Spinal cord (tissue), 10 donors: ENCODE results near the gene TEF. TPM values are rescaled to one million over a fixed set of nuclear protein-coding genes. Genes with fewer than 3 reads are reported as not detected.
"Not testable (repeated sequence)": the region's sequence is repeated elsewhere in the genome, so short reads cannot be mapped to it uniquely, and the experiment has no call there.

Experiments used
- DNase-seq, 6 donors: peaks; one replicate each; pipeline versions ENCODE4 v3.0.0 to v3.0.0-alpha.2; 2013 to 2015; ENCODE audit warnings: low spot score in 6 of 6, low read depth in 4 of 6
- H3K27ac ChIP-seq: one replicate; pipeline ENCODE4 v1.5.1; 2013; ENCODE audit warnings: low read depth, low read length, control low read depth
- H3K27me3 ChIP-seq: one replicate; pipeline ENCODE4 v1.6.1; 2013; ENCODE audit warnings: low read length; ENCODE audit not compliant: control insufficient read depth, insufficient read depth
- H3K36me3 ChIP-seq: one replicate; pipeline ENCODE4 v1.6.1; 2013; ENCODE audit warnings: low read length; ENCODE audit not compliant: control insufficient read depth, insufficient read depth
- H3K4me1 ChIP-seq: one replicate; pipeline ENCODE4 v1.6.1; 2013; ENCODE audit warnings: low read length; ENCODE audit not compliant: control insufficient read depth, insufficient read depth
- H3K4me3 ChIP-seq: one replicate; pipeline ENCODE4 v1.5.1; 2013; ENCODE audit warnings: low read depth, low read length, control low read depth
- H3K9me3 ChIP-seq: one replicate; pipeline ENCODE4 v1.6.1; 2013; ENCODE audit warnings: low read length; ENCODE audit not compliant: control insufficient read depth, insufficient read depth
- WGBS: methylation state at CpG from one replicate; pipeline ENCODE4 v1.1.5; 2013; ENCODE audit warnings: missing lambda C conversion rate; ENCODE audit not compliant: insufficient coverage; 5-methylcytosine and 5-hydroxymethylcytosine counted together
- polyA plus RNA-seq, 2 donors: library from polyadenylated mRNA; unstranded; fragments of 120-200 nt; gene quantifications; one replicate each; pipeline ENCODE4 v1.2.1, GENCODE V29; 2013; ENCODE audit not compliant: insufficient read length in 2 of 2
- total RNA-seq, 2 donors: library from RNA; depleted of rRNA in 1 of 2; stranded (reverse); fragments of 120-200 nt in 1 of 2; fragments of >200 nt in 1 of 2; gene quantifications; one replicate each; pipeline versions ENCODE4 v1.2.3 to v1.2.4, GENCODE V29; 2013 to 2014
- donor health status: healthy.

Gene TEF
- total and polyA plus RNA-seq, 4 donors: 11.9 to 18.0 (median 12.9) TPM

GRCh38 chr22:41398921-41399320 is 17.2 kb downstream of the TEF start:
- Histone ChIP-seq H3K4me3 (no peak overlapping the region), H3K9me3 (no peaks in the 10 kb centered on the region), H3K27me3 (no peaks in the 10 kb centered on the region), H3K27ac (no peak overlapping the region), H3K36me3 (peaks cover 60% of the 10 kb centered on the region), H3K4me1 (peaks cover 39% of the 10 kb centered on the region)
- 88% methylated on average over 1 of the region's 8 CpGs for WGBS
- no peak for DNase-seq

GRCh38 chr22:41401781-41402648 is 20.3 kb downstream of the TEF start:
- WGBS: 38% methylated on average over 11 of the region's 16 CpGs
- Histone ChIP-seq H3K27ac (peak overlapping the region; percentile 70), H3K36me3 (peaks cover 30% of the 10 kb centered on the region), H3K9me3 (no peaks in the 10 kb centered on the region), H3K4me1 (peaks cover 33% of the 10 kb centered on the region), H3K27me3 (no peaks in the 10 kb centered on the region), H3K4me3 (no peak overlapping the region)
- DNase-seq: peak in 2 of 6 donors; percentile 87 to 94

- not testable (repeated sequence) for H3K4me3 ChIP-seq, H3K27me3 ChIP-seq, DNase-seq, H3K9me3 ChIP-seq, H3K27ac ChIP-seq
- Histone ChIP-seq H3K4me1 (peaks cover 33% of the 10 kb centered on the region), H3K36me3 (peaks cover 21% of the 10 kb centered on the region)
- WGBS: 86% methylated on average over 11 of the region's 14 CpGs
Observed at GRCh38 chr22:41402851-41403250, 21.1 kb downstream of the TEF start.

DNA sequence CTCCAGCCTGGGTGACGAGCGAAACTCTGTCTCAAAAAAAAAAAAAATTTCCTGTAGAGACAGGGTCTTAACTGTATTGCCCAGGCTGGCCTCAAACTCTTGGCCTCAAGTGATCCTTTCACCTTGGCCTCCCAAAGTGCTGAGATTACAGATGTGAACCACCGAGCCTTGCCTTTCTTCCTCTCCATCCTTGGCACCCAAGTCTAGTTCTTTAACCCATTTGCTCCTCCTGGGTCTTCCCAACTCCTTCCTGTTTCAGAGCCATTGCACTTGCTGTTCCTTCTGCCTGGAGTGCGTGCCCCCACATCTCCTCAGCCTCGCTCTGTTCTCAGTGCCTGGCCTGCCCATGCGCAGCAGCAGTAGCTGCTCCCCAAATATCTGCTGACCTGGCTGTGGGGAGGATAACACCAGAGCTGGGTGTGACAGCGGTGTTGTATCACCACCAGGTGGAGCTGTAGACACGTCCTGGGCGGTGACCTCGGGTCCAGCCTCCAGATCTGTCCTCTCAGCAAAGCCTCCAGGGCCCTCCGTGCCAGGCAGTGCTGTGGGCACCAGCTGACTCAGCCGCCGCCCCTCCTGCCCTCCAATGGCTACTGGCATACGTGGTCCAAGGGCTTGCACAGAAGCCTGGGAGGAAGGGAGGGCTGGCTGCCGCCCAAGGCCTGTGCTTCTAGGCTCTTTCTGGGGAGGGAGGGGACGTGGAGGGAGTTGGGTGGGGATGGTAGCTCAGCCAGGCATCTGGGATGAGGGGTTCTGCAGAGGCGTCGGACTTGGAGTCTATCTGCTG is 22.0 kb downstream of the TEF start:
- 19% methylated on average over 14 of the region's 18 CpGs for WGBS
- Histone ChIP-seq H3K27me3 (no peaks in the 10 kb centered on the region), H3K9me3 (no peaks in the 10 kb centered on the region), H3K27ac (peak overlapping the region; percentile 71), H3K4me1 (peaks cover 31% of the 10 kb centered on the region), H3K36me3 (peaks cover 13% of the 10 kb centered on the region), H3K4me3 (no peak overlapping the region)
- DNase-seq: peak in 5 of 6 donors; percentile 66 to 94 (median 75)

- H3K4me1 ChIP-seq: peaks cover 36% of the 10 kb centered on the region
- H3K36me3 ChIP-seq: peaks cover 3% of the 10 kb centered on the region
- H3K9me3 ChIP-seq: no peaks in the 10 kb centered on the region
- H3K27ac ChIP-seq: no peak overlapping the region
- no peak for DNase-seq
- WGBS: 83% methylated on average over 4 of the region's 8 CpGs
- H3K4me3 ChIP-seq: no peak overlapping the region
- no peaks in the 10 kb centered on the region for H3K27me3 ChIP-seq
Observed at GRCh38 chr22:41405588-41405987, 23.8 kb downstream of the TEF start.

DNA sequence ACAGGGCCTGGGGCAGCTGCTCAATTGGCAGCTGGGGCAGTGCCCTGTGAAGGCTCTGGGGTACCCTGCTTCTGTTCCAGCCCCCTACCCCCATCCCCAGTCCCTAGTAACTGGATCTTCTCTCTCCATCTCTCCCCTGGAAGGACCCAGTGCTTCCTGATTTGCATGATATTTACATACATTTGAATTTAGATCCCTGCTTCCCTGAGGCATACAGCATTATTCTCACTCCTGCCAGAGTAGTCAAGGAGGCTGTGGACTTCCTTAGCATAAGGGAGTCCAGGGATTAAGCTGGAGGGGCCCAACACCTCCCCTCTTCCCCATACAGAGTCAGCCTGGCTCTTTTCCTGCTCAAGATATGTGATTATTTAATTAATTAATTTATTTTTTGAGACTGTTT is 24.7 kb downstream of the TEF start:
- Histone ChIP-seq H3K36me3 (no peaks in the 10 kb centered on the region), H3K27ac (no peak overlapping the region)
- no peak for DNase-seq

GRCh38 chr22:41407433-41407832 is 25.7 kb downstream of the TEF start:
- 100% methylated on average over 1 of the region's 3 CpGs for WGBS
- H3K27ac ChIP-seq: no peak overlapping the region
- no peaks in the 10 kb centered on the region for H3K27me3 ChIP-seq
- peaks cover 36% of the 10 kb centered on the region for H3K4me1 ChIP-seq
- no peaks in the 10 kb centered on the region for H3K9me3 ChIP-seq
- no peak for DNase-seq
- H3K36me3 ChIP-seq: no peaks in the 10 kb centered on the region
- H3K4me3 ChIP-seq: no peak overlapping the region

More for the DNA sequence above, 24.7 kb downstream of the TEF start:
- H3K4me1 ChIP-seq: peaks cover 41% of the 10 kb centered on the region
- no peak overlapping the region for H3K4me3 ChIP-seq
- H3K27me3 ChIP-seq: no peaks in the 10 kb centered on the region
- no peaks in the 10 kb centered on the region for H3K9me3 ChIP-seq

DNA sequence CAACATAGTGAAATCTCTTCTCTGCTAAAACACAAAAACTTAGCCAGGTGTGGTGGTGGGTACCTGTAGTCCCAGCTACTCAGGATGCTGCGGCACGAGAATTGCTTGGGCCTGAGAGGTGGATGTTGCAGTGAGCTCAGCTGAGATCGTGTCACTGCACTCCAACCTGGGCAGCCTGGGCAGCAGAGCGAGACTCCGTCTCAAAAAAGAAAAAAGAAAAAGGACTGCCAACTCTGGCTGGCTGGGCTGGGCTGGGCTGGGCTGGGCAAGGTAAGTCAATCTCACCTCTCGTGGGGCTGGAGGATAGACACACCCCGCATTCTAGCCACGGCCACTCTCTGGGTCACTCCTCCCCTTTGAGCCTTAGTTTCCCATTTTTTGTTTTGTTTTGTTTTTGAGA is 26.9 kb downstream of the TEF start:
- Histone ChIP-seq H3K9me3 (no peaks in the 10 kb centered on the region), H3K27me3 (no peaks in the 10 kb centered on the region), H3K27ac (no peak overlapping the region), H3K4me3 (no peak overlapping the region), H3K4me1 (peaks cover 33% of the 10 kb centered on the region), H3K36me3 (no peaks in the 10 kb centered on the region)
- DNase-seq: no peak
- WGBS: 73% methylated on average over 4 of the region's 8 CpGs

DNA sequence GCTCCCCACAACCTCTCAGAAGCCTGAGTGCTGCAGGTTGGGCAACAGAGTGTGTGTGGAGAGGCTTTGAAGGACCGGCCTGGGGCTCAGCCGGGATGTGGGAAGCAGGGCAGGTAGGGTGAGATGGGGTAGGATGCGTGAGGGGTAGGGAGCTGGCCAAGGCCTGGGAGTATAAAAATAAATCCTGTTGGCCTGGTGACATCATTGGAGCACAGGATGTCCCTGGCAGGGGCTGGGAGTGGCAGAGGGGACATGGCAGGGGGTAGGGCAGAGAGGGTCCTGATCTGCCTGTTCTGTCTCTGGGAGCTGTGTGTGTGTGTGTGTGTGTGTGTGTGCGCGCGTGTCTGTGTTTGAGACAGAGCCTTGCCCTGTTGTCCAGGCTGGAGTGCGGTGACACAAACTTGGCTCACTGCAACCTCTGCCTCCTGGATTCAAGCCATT is 28.6 kb downstream of the TEF start:
- Histone ChIP-seq H3K9me3 (no peaks in the 10 kb centered on the region), H3K4me3 (no peak overlapping the region), H3K36me3 (no peaks in the 10 kb centered on the region), H3K27me3 (no peaks in the 10 kb centered on the region), H3K4me1 (peaks cover 42% of the 10 kb centered on the region), H3K27ac (no peak overlapping the region)
- DNase-seq: no peak
- 74% methylated on average over 3 of the region's 7 CpGs for WGBS
